Caco-2 (cell line): ENCODE results near the gene ADAMTS13. TPM values are rescaled to one million over a fixed set of nuclear protein-coding genes. Genes with fewer than 3 reads are reported as not detected.

ENCODE experiments used
- BruUV-seq: library from RNA; stranded (reverse); fragments of 400-500 nt; replicated peaks from 2 replicates; lab custom pipeline; 2021; lab: Mats Ljungman, UMichigan
- CTCF ChIA-PET: fragments of 300-600 bp; sonication (Branson Sonifier 250); formaldehyde crosslinking; loops from one replicate; lab custom pipeline; 2022; ENCODE audit warnings: antibody characterized with exemption; lab: Charles Lee
- POLR2A ChIA-PET: fragments of 300-600 bp; sonication (Branson Sonifier 250); formaldehyde crosslinking; loops from one replicate; lab custom pipeline; 2022; ENCODE audit warnings: antibody characterized with exemption; lab: Charles Lee
- DNase-seq, 2 experiments: peaks; one replicate each; pipeline versions ENCODE4 v3.0.0 to v3.0.0-alpha.2; 2020 to 2022
- H3K27me3 ChIP-seq: replicated peaks from 2 replicates; pipeline ENCODE4 v1.6.0; 2011; ENCODE audit warnings: low read length; ENCODE audit not compliant: control insufficient read depth, insufficient read depth
- H3K36me3 ChIP-seq: 2 replicates; pipeline ENCODE4 v1.5.1; 2011; ENCODE audit warnings: low read length; ENCODE audit not compliant: control insufficient read depth, insufficient read depth
- H3K4me1 ChIP-seq: fragments of 250-450 bp; sonication (Bioruptor Pico); 2 replicates; pipeline ENCODE4 v1.5.1; 2020; ENCODE audit warnings: mild to moderate bottlenecking
- H3K4me3 ChIP-seq: 2 replicates; pipeline ENCODE4 v1.5.1; 2011; ENCODE audit warnings: low read depth, mild to moderate bottlenecking, control low read depth, low read length
- H3K9me3 ChIP-seq: fragments of 250-450 bp; sonication (Bioruptor Pico); 2 replicates; pipeline ENCODE4 v1.5.1; 2020; ENCODE audit warnings: mild to moderate bottlenecking, moderate library complexity
- H3K27ac Mint-ChIP-seq: one replicate; pipeline ENCODE4 v1.8.0; 2022; ENCODE audit warnings: mixed read lengths; ENCODE audit not compliant: unreplicated experiment
- H3K27me3 Mint-ChIP-seq: one replicate; pipeline ENCODE4 v1.8.0; 2022; ENCODE audit warnings: mixed read lengths; ENCODE audit not compliant: insufficient read depth, unreplicated experiment
- H3K36me3 Mint-ChIP-seq: one replicate; pipeline ENCODE4 v1.8.0; 2022; ENCODE audit warnings: mild to moderate bottlenecking, mixed read lengths; ENCODE audit not compliant: insufficient read depth, unreplicated experiment
- H3K4me1 Mint-ChIP-seq: one replicate; pipeline ENCODE4 v1.8.0; 2022; ENCODE audit warnings: low read depth, mixed read lengths; ENCODE audit not compliant: unreplicated experiment
- H3K4me3 Mint-ChIP-seq: one replicate; pipeline ENCODE4 v1.8.0; 2022; ENCODE audit warnings: mild to moderate bottlenecking, moderate library complexity, mixed read lengths; ENCODE audit not compliant: unreplicated experiment
- H3K9me3 Mint-ChIP-seq: one replicate; pipeline ENCODE4 v1.8.0; 2022; ENCODE audit warnings: mixed read lengths; ENCODE audit not compliant: unreplicated experiment
- CTCF ChIP-seq, 2 experiments: fragments of 200-600 bp in 1 of 2; IDR thresholded peaks; 1 replicate in 1 of 2; 2 replicates in 1 of 2; pipeline versions ENCODE4 v1.5.1 to v1.8.0; 2011 to 2022; ENCODE audit warnings: antibody characterized with exemption in 1 of 2, control low read depth in 1 of 2, inconsistent platforms in 1 of 2, low read depth in 1 of 2, low read length in 1 of 2, mild to moderate bottlenecking in 1 of 2, moderate library complexity in 1 of 2; ENCODE audit not compliant: insufficient read depth in 1 of 2, severe bottlenecking in 1 of 2, unreplicated experiment in 1 of 2
- intact Hi-C: fragments of 100-400 bp; cut with micrococcal nuclease; formaldehyde crosslinking; loops from one replicate; pipeline ENCODE4 v1.10.0; 2022; ENCODE audit not compliant: unreplicated experiment
- total RNA-seq: library from RNA; stranded (reverse); gene quantifications from 2 replicates; pipeline ENCODE4 v1.2.3, GENCODE V29; 2022

Gene ADAMTS13
- total RNA-seq, 1 experiment from 2014 or later, result 6.2 TPM

- intact Hi-C loops, result loop anchor here (1.0 to 5.0 kb wide), 2 partner anchors 30 to 39 kb away; partner anchors contain the start of gene REXO4
- peak in 1 of 2 experiments; percentile 47 for DNase-seq
- H3K4me1 ChIP-seq, result peaks cover 8% of the 10 kb centered on the region
- H3K36me3 ChIP-seq, result no peaks in the 10 kb centered on the region
- peak in 1 of 2 experiments; percentile 55 for TF ChIP-seq CTCF (IDR thresholded peaks at IDR 0.05; ENCODE audit: insufficient read depth in 1 of 2, low read depth in 1 of 2, low read length in 1 of 2, severe bottlenecking in 1 of 2, unreplicated experiment in 1 of 2)
- Mint-ChIP-seq H3K4me3 (no peak overlapping the region), H3K36me3 (peaks cover 12% of the 10 kb centered on the region), H3K4me1 (no peaks in the 10 kb centered on the region), H3K9me3 (no peaks in the 10 kb centered on the region), H3K27me3 (no peaks in the 10 kb centered on the region), H3K27ac (no peak overlapping the region)
- ChIA-PET POLR2A (no interaction called here), CTCF (interaction anchor here (1.6 kb wide), 1 partner anchor 30 kb away, joined by 6 read pairs; no protein-coding TSS in a partner anchor)
- BruUV-seq, result no TSS peak
- no peaks in the 10 kb centered on the region for H3K9me3 ChIP-seq
- no peak overlapping the region for H3K4me3 ChIP-seq
- no peaks in the 10 kb centered on the region for H3K27me3 ChIP-seq
These were observed 34.2 kb downstream of the ADAMTS13 start for GRCh38 chr9:133456409-133456808.

- BruUV-seq, result no TSS peak
- Mint-ChIP-seq H3K4me1 (no peaks in the 10 kb centered on the region), H3K36me3 (peaks cover 12% of the 10 kb centered on the region), H3K27ac (no peak overlapping the region), H3K4me3 (no peak overlapping the region), H3K9me3 (no peaks in the 10 kb centered on the region), H3K27me3 (no peaks in the 10 kb centered on the region)
- Histone ChIP-seq H3K27me3 (no peaks in the 10 kb centered on the region), H3K9me3 (no peaks in the 10 kb centered on the region), H3K4me1 (peaks cover 12% of the 10 kb centered on the region), H3K36me3 (no peaks in the 10 kb centered on the region), H3K4me3 (no peak overlapping the region)
- DNase-seq, result no peak
- TF ChIP-seq CTCF (IDR thresholded peaks at IDR 0.05; ENCODE audit: insufficient read depth in 1 of 2, low read depth in 1 of 2, low read length in 1 of 2, severe bottlenecking in 1 of 2, unreplicated experiment in 1 of 2), result no peak
- ChIA-PET CTCF (interaction anchor here (1.6 kb wide), 1 partner anchor 29 kb away, joined by 6 read pairs; no protein-coding TSS in a partner anchor), POLR2A (interaction anchor here (0.7 kb wide), 1 partner anchor 97 kb away, joined by 6 read pairs; no protein-coding TSS in a partner anchor)
- intact Hi-C loops, result loop anchor here (5.0 kb wide), 1 partner anchor 40 kb away; the partner anchor contains the start of gene REXO4
These were observed 35.1 kb downstream of the ADAMTS13 start for GRCh38 chr9:133457233-133457632.

GRCh38 chr9:133457748-133458147, 35.6 kb downstream of the ADAMTS13 start:
- H3K9me3 ChIP-seq, result no peaks in the 10 kb centered on the region
- DNase-seq, result no peak
- TF ChIP-seq CTCF (IDR thresholded peaks at IDR 0.05; ENCODE audit: insufficient read depth in 1 of 2, low read depth in 1 of 2, low read length in 1 of 2, severe bottlenecking in 1 of 2, unreplicated experiment in 1 of 2), result no peak
- intact Hi-C loops, result loop anchor here (5.0 kb wide), 1 partner anchor 40 kb away; the partner anchor contains the start of gene REXO4
- POLR2A ChIA-PET, result interaction anchor here (0.7 kb wide), 1 partner anchor 97 kb away, joined by 6 read pairs; no protein-coding TSS in a partner anchor
- Mint-ChIP-seq H3K36me3 (peaks cover 12% of the 10 kb centered on the region), H3K27ac (no peak overlapping the region), H3K4me1 (no peaks in the 10 kb centered on the region), H3K4me3 (no peak overlapping the region), H3K27me3 (no peaks in the 10 kb centered on the region), H3K9me3 (no peaks in the 10 kb centered on the region)
- H3K4me1 ChIP-seq, result peaks cover 12% of the 10 kb centered on the region
- BruUV-seq, result no TSS peak
- H3K27me3 ChIP-seq, result no peaks in the 10 kb centered on the region
- no peaks in the 10 kb centered on the region; the same call in 1 of the 2 replicates for H3K36me3 ChIP-seq
- no peak overlapping the region for H3K4me3 ChIP-seq
- CTCF ChIA-PET, result interaction anchor here (1.6 kb wide), 1 partner anchor 29 kb away, joined by 6 read pairs; no protein-coding TSS in a partner anchor
